ENCODE results near the gene KIAA1210. TPM values are rescaled to one million over a fixed set of nuclear protein-coding genes. Genes with fewer than 3 reads are reported as not detected.

Gene KIAA1210
- total RNA-seq: not detected in 2 replicates

GRCh38 chrX:119127650-119128049, at the start of gene KIAA1210:
KIAA1210 (minus strand) TSS chrX:119127812; CDS start chrX:119123642, 4,170 bp downstream.

GRCh38 chrX:119072744-119073143, 54.9 kb downstream of the KIAA1210 start, which contains the start of gene CT47C1:
CT47C1 (plus strand) TSS chrX:119072993; CDS start chrX:119073226, 233 bp downstream.

Other genes starting within 250 kb of the KIAA1210 start
- 0.28 and 0.59 TPM in 2 replicates for gene LONRF3, start 153.2 kb downstream of the KIAA1210 start, total RNA-seq
- not detected in 2 replicates for gene CT47C1, start 54.8 kb downstream of the KIAA1210 start, total RNA-seq
- gene PGRMC1, start 108.5 kb upstream of the KIAA1210 start, total RNA-seq: 200 and 230 TPM in 2 replicates